ENCODE data around the gene PADI6.

Gene PADI6

GRCh38 chr1:17359031-17359430 is 13.0 kb upstream of the PADI6 start:
- H3K4me1 ChIP-seq (ENCODE audit: control insufficient read depth, insufficient read depth, low read length) = no peaks in the 10 kb centered on the region
- H3K27ac ChIP-seq (ENCODE audit: low read depth, low read length) = no peak overlapping the region

GRCh38 chr1:17359808-17360207 is 12.2 kb upstream of the PADI6 start:
- H3K4me1 ChIP-seq (ENCODE audit: control insufficient read depth, insufficient read depth, low read length) = no peaks in the 10 kb centered on the region
- H3K27me3 ChIP-seq (ENCODE audit: control insufficient read depth, insufficient read depth, low read length) = no peaks in the 10 kb centered on the region
- no peaks in the 10 kb centered on the region for H3K9me3 ChIP-seq (ENCODE audit: control insufficient read depth, insufficient read depth, low read length)
- no peak overlapping the region for H3K4me3 ChIP-seq (ENCODE audit: low read depth, low read length)
- H3K27ac ChIP-seq (ENCODE audit: low read depth, low read length) = no peak overlapping the region
- no peak overlapping the region for H3K9ac ChIP-seq (ENCODE audit: low read depth, low read length)
- H3K36me3 ChIP-seq (ENCODE audit: control insufficient read depth, insufficient read depth, low read length) = no peaks in the 10 kb centered on the region

More at GRCh38 chr1:17359031-17359430, 13.0 kb upstream of the PADI6 start:
- Histone ChIP-seq H3K9me3 (ENCODE audit: control insufficient read depth, insufficient read depth, low read length) (no peaks in the 10 kb centered on the region), H3K36me3 (ENCODE audit: control insufficient read depth, insufficient read depth, low read length) (no peaks in the 10 kb centered on the region), H3K27me3 (ENCODE audit: control insufficient read depth, insufficient read depth, low read length) (no peaks in the 10 kb centered on the region), H3K9ac (ENCODE audit: low read depth, low read length) (no peak overlapping the region), H3K4me3 (ENCODE audit: low read depth, low read length) (no peak overlapping the region)

- Histone ChIP-seq H3K27me3 (ENCODE audit: control insufficient read depth, insufficient read depth, low read length) (no peaks in the 10 kb centered on the region), H3K9ac (ENCODE audit: low read depth, low read length) (no peak overlapping the region), H3K27ac (ENCODE audit: low read depth, low read length) (no peak overlapping the region), H3K36me3 (ENCODE audit: control insufficient read depth, insufficient read depth, low read length) (no peaks in the 10 kb centered on the region), H3K4me3 (ENCODE audit: low read depth, low read length) (no peak overlapping the region), H3K4me1 (ENCODE audit: control insufficient read depth, insufficient read depth, low read length) (no peaks in the 10 kb centered on the region), H3K9me3 (ENCODE audit: control insufficient read depth, insufficient read depth, low read length) (no peaks in the 10 kb centered on the region)
Observed at GRCh38 chr1:17360272-17360956, 11.6 kb upstream of the PADI6 start.

DNA sequence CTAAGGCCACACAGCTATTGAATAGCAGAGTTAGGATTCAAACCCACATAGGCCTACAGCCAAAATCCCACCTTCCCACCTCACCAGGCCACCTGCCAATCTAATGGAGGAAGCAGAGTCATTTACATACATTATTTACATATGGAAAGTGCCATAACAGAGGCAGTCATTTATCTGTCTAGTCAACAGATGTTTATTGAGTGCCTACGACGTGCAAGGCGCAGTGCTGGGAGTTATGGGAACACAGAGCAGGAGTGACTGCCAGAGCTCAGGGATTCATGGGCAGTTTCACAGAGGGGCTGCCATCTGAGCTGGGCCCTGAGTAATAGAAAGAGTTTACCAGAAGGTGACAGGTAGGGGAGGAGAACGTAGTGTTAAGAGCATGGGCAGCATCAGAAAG is 10.3 kb upstream of the PADI6 start:
- Histone ChIP-seq H3K27me3 (ENCODE audit: control insufficient read depth, insufficient read depth, low read length) (no peaks in the 10 kb centered on the region), H3K4me1 (ENCODE audit: control insufficient read depth, insufficient read depth, low read length) (no peaks in the 10 kb centered on the region), H3K9me3 (ENCODE audit: control insufficient read depth, insufficient read depth, low read length) (no peaks in the 10 kb centered on the region), H3K36me3 (ENCODE audit: control insufficient read depth, insufficient read depth, low read length) (no peaks in the 10 kb centered on the region), H3K27ac (ENCODE audit: low read depth, low read length) (no peak overlapping the region), H3K9ac (ENCODE audit: low read depth, low read length) (no peak overlapping the region), H3K4me3 (ENCODE audit: low read depth, low read length) (no peak overlapping the region)

GRCh38 chr1:17363351-17363750 is 8.6 kb upstream of the PADI6 start:
- no peaks in the 10 kb centered on the region for H3K4me1 ChIP-seq (ENCODE audit: control insufficient read depth, insufficient read depth, low read length)
- no peaks in the 10 kb centered on the region for H3K36me3 ChIP-seq (ENCODE audit: control insufficient read depth, insufficient read depth, low read length)
- H3K27ac ChIP-seq (ENCODE audit: low read depth, low read length) = no peak overlapping the region
- no peak overlapping the region for H3K9ac ChIP-seq (ENCODE audit: low read depth, low read length)
- H3K27me3 ChIP-seq (ENCODE audit: control insufficient read depth, insufficient read depth, low read length) = no peaks in the 10 kb centered on the region
- no peak overlapping the region for H3K4me3 ChIP-seq (ENCODE audit: low read depth, low read length)
- no peaks in the 10 kb centered on the region for H3K9me3 ChIP-seq (ENCODE audit: control insufficient read depth, insufficient read depth, low read length)

DNA sequence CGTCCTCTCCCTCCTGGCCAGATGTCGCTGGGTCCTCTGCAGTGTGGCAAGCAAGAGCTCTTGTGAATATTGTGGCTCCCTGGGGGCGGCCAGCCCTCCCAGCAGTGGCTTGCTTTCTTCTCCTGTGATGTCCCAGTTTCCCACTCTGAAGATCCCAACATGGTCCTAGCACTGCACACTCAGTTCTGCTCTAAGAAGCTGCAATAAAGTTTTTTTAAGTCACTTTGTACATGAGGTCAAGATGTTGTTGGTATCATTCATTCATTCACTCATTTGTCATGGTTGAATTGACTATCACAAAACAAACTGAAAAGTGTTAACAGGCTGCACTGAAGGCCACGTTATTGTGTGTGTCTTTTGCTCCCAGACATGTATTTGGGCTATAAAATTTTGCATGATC is 8.2 kb upstream of the PADI6 start:
- Histone ChIP-seq H3K27me3 (ENCODE audit: control insufficient read depth, insufficient read depth, low read length) (no peaks in the 10 kb centered on the region), H3K27ac (ENCODE audit: low read depth, low read length) (no peak overlapping the region), H3K9ac (ENCODE audit: low read depth, low read length) (no peak overlapping the region), H3K9me3 (ENCODE audit: control insufficient read depth, insufficient read depth, low read length) (no peaks in the 10 kb centered on the region), H3K4me3 (ENCODE audit: low read depth, low read length) (no peak overlapping the region), H3K36me3 (ENCODE audit: control insufficient read depth, insufficient read depth, low read length) (no peaks in the 10 kb centered on the region), H3K4me1 (ENCODE audit: control insufficient read depth, insufficient read depth, low read length) (no peaks in the 10 kb centered on the region)

GRCh38 chr1:17365293-17365692 is 6.7 kb upstream of the PADI6 start:
- no peak overlapping the region for H3K27ac ChIP-seq (ENCODE audit: low read depth, low read length)
- H3K9me3 ChIP-seq (ENCODE audit: control insufficient read depth, insufficient read depth, low read length) = no peaks in the 10 kb centered on the region
- no peaks in the 10 kb centered on the region for H3K36me3 ChIP-seq (ENCODE audit: control insufficient read depth, insufficient read depth, low read length)
- H3K9ac ChIP-seq (ENCODE audit: low read depth, low read length) = no peak overlapping the region
- H3K4me1 ChIP-seq (ENCODE audit: control insufficient read depth, insufficient read depth, low read length) = no peaks in the 10 kb centered on the region
- no peaks in the 10 kb centered on the region for H3K27me3 ChIP-seq (ENCODE audit: control insufficient read depth, insufficient read depth, low read length)
- H3K4me3 ChIP-seq (ENCODE audit: low read depth, low read length) = no peak overlapping the region

DNA sequence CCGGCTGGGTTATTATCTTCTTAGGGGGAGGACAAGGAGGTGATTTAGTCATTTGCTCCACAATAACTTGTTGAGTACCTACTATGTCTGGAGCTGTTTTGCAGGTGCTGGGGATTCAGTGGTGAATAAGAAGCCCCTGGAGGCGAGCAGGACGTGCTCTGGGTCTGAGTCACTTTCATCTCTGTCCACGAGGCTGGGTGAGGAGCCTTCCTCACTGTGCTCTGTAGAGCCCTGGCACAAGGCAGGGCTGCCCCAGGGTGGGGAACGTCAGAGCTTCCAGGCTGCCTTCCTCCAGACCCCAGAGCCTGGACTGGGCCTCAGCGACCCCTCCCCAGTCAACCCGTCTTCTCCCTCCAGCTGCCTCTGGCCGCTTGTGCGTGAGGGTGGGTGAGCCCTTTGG is 2.5 kb upstream of the PADI6 start:
- Histone ChIP-seq H3K27me3 (ENCODE audit: control insufficient read depth, insufficient read depth, low read length) (no peaks in the 10 kb centered on the region), H3K27ac (ENCODE audit: low read depth, low read length) (no peak overlapping the region), H3K9ac (ENCODE audit: low read depth, low read length) (no peak overlapping the region), H3K4me3 (ENCODE audit: low read depth, low read length) (no peak overlapping the region), H3K4me1 (ENCODE audit: control insufficient read depth, insufficient read depth, low read length) (no peaks in the 10 kb centered on the region), H3K9me3 (ENCODE audit: control insufficient read depth, insufficient read depth, low read length) (no peaks in the 10 kb centered on the region), H3K36me3 (ENCODE audit: control insufficient read depth, insufficient read depth, low read length) (no peaks in the 10 kb centered on the region)

DNA sequence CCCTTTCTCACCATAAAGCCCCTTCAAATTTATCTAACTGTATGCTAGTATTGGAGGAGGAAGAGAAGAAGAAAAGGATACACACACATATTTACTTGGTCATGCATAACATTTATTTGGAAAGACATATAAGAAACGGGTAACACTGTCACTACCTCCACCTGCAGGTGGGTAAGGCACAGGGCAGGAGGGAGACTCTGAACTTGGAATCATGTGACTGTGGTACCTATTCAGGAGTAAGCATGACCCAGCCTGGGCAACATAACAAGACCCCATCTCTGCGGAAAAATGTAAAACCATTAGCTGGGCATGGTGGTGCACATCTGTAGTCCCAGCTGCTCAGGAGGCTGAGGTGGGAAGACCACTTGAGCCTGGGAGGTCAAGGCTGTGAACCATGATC is 1.4 kb upstream of the PADI6 start:
- no peaks in the 10 kb centered on the region for H3K9me3 ChIP-seq (ENCODE audit: control insufficient read depth, insufficient read depth, low read length)
- no peaks in the 10 kb centered on the region for H3K4me1 ChIP-seq (ENCODE audit: control insufficient read depth, insufficient read depth, low read length)
- H3K4me3 ChIP-seq (ENCODE audit: low read depth, low read length) = no peak overlapping the region
- H3K36me3 ChIP-seq (ENCODE audit: control insufficient read depth, insufficient read depth, low read length) = no peaks in the 10 kb centered on the region
- no peaks in the 10 kb centered on the region for H3K27me3 ChIP-seq (ENCODE audit: control insufficient read depth, insufficient read depth, low read length)
- H3K9ac ChIP-seq (ENCODE audit: low read depth, low read length) = no peak overlapping the region
- H3K27ac ChIP-seq (ENCODE audit: low read depth, low read length) = no peak overlapping the region

DNA sequence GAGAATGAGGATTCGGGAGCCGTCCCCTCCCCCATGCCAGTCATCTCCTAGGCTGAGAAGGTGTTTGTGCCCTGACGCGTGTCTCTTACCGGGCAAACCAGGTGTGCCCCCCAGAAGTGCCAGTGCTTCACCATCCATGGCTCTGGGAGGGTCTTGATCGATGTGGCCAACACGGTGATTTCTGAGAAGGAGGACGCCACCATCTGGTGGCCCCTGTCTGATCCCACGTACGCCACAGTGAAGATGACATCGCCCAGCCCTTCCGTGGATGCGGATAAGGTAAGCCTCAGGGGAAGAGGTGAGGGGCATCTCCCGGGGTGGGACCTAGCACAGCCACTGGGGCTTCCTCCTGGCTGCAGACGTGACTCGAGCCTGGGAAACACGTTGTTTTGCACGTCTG is 959 bp downstream of the PADI6 start:
- Histone ChIP-seq H3K9ac (ENCODE audit: low read depth, low read length) (no peak overlapping the region), H3K9me3 (ENCODE audit: control insufficient read depth, insufficient read depth, low read length) (no peaks in the 10 kb centered on the region), H3K4me1 (ENCODE audit: control insufficient read depth, insufficient read depth, low read length) (peaks cover 9% of the 10 kb centered on the region; the same call in 1 of the 2 replicates), H3K4me3 (ENCODE audit: low read depth, low read length) (no peak overlapping the region), H3K27ac (ENCODE audit: low read depth, low read length) (no peak overlapping the region), H3K27me3 (ENCODE audit: control insufficient read depth, insufficient read depth, low read length) (no peaks in the 10 kb centered on the region), H3K36me3 (ENCODE audit: control insufficient read depth, insufficient read depth, low read length) (no peaks in the 10 kb centered on the region)

- no peaks in the 10 kb centered on the region for H3K27me3 ChIP-seq (ENCODE audit: control insufficient read depth, insufficient read depth, low read length)
- no peaks in the 10 kb centered on the region for H3K9me3 ChIP-seq (ENCODE audit: control insufficient read depth, insufficient read depth, low read length)
Observed at GRCh38 chr1:17375651-17376050, 3.7 kb downstream of the PADI6 start.

More at GRCh38 chr1:17375651-17376050, 3.7 kb downstream of the PADI6 start:
- Histone ChIP-seq H3K9ac (ENCODE audit: low read depth, low read length) (no peak overlapping the region), H3K4me3 (ENCODE audit: low read depth, low read length) (no peak overlapping the region), H3K4me1 (ENCODE audit: control insufficient read depth, insufficient read depth, low read length) (peaks cover 11% of the 10 kb centered on the region; the same call in 1 of the 2 replicates), H3K27ac (ENCODE audit: low read depth, low read length) (no peak overlapping the region), H3K36me3 (ENCODE audit: control insufficient read depth, insufficient read depth, low read length) (no peaks in the 10 kb centered on the region)

Measured in HUES48 (cell line).